Kidney epithelial cell (primary cell): ENCODE measurements around the gene PARN. TPM values are rescaled to one million over a fixed set of nuclear protein-coding genes. Genes with fewer than 3 reads are reported as not detected.
A peak's percentile ranks its signal among the peaks of the same experiment; 100 is the strongest.
"Not testable (repeated sequence)": the region's sequence is repeated elsewhere in the genome, so short reads cannot be mapped to it uniquely, and the experiment has no call there.

Experiments used
- DNase-seq: peaks from one replicate; pipeline ENCODE4 v3.0.0-alpha.2; 2010; ENCODE audit warnings: low read depth
- H3K27me3 ChIP-seq: 2 replicates; pipeline ENCODE4 v1.6.0; 2011; ENCODE audit warnings: low read length; ENCODE audit not compliant: control insufficient read depth, insufficient read depth
- H3K36me3 ChIP-seq: 2 replicates; pipeline ENCODE4 v1.5.1; 2011; ENCODE audit warnings: low read length; ENCODE audit not compliant: control insufficient read depth, insufficient read depth
- H3K4me3 ChIP-seq: 2 replicates; pipeline ENCODE4 v1.5.1; 2011; ENCODE audit warnings: low read depth, mild to moderate bottlenecking, control low read depth, low read length
- CTCF ChIP-seq: IDR thresholded peaks from 2 replicates; pipeline ENCODE4 v1.5.1; 2011; ENCODE audit warnings: mild to moderate bottlenecking, moderate library complexity, low read length, control low read depth, inconsistent platforms; ENCODE audit not compliant: insufficient read depth, poor library complexity, severe bottlenecking
- total RNA-seq: library from RNA; depleted of rRNA; stranded (reverse); fragments of >200 nt; gene quantifications from 2 replicates; pipeline ENCODE4 v1.2.3, GENCODE V29; 2015

The PARN gene
- total RNA-seq, 1 donor from 2014 or later = 28.0 TPM

DNA sequence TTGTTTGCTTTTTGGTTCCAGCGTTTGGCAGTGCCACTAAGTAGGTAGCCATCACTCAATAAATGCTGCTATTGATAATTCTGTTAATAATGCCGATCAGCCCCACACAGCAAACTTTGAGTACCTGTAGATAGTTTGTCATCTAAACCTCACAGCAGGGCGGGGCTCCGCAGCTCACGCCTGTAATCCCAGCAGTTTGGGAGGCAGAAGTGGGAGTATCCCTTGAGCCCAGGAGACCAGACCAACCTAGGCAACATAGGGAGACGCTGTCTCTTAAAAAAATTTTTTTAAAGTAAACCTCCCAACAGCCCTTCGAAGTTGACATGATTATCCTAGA is 4.3 kb upstream of the PARN start:
- peak overlapping the region; percentile 97 for H3K4me3 ChIP-seq
- no peaks in the 10 kb centered on the region for H3K27me3 ChIP-seq
- H3K36me3 ChIP-seq = no peaks in the 10 kb centered on the region
- TF ChIP-seq CTCF = no peak
- no peak for DNase-seq

GRCh38 chr16:14632693-14633569 is 2.9 kb upstream of the PARN start, which contains the start of gene BFAR:
Gene BFAR (plus strand): TSS chr16:14632951. CDS start chr16:14644347, 11,396 bp downstream.
- peak; percentile 72 for DNase-seq
- no peaks in the 10 kb centered on the region for H3K27me3 ChIP-seq
- peak within 1 kb of the TSS; percentile 97 for H3K4me3 ChIP-seq
- H3K36me3 ChIP-seq = no peaks in the 10 kb centered on the region
- no peak for TF ChIP-seq CTCF

DNA sequence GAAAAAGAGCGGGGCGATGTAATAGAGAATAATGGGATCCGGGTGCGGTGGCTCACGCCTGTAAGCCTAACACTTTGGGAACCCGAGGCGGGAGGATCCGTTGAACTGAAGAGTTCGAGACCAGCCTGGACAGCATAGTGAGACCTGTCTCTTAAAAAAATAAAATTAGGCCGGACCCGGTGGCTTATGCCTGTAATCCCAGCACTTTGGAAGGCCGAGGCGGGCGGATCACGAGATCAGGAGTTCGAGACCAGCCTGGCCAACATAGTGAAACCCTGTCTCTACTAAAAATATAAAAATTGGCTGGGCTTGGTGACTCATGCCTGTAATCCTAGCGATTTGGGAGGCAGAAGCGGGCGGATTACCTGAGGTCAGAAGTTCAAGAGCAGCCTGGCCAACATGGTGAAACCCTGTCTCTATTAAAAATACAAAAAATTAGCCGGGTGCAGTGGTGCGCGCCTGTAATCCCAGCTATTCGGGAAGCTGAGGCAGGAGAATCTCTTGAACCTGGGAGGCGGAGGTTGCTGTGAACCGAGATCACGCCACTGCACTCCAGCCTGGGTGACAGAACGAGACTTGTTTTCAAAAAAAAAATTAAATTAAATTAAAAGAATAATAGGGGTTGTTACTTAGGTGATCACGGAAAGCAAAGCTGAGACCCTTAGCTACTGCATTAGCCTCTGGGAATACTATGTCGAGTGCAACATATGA is 715 bp upstream of the PARN start:
- DNase-seq, H3K36me3 ChIP-seq, H3K4me3 ChIP-seq, H3K27me3 ChIP-seq: not testable (repeated sequence)

DNA sequence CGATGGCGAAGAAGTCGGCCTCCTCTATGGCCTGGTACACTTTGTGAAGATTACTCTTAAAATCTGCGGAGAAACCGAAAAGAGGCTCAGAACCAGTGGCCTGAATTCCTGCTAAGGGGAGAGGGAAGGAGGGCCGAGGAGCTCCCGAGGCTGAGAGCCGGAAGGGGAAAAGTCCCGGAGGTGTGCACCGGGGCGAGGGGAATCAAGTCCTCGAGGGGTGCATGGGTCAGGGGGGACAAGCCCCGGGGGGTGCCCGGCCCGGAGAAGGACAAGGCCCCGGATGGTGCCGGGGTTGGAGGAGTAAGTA is 495 bp downstream of the PARN start:
- Histone ChIP-seq H3K36me3 (no peaks in the 10 kb centered on the region), H3K27me3 (no peaks in the 10 kb centered on the region), H3K4me3 (peak overlapping the region; percentile 87)
- DNase-seq = no peak
- no peak for TF ChIP-seq CTCF

DNA sequence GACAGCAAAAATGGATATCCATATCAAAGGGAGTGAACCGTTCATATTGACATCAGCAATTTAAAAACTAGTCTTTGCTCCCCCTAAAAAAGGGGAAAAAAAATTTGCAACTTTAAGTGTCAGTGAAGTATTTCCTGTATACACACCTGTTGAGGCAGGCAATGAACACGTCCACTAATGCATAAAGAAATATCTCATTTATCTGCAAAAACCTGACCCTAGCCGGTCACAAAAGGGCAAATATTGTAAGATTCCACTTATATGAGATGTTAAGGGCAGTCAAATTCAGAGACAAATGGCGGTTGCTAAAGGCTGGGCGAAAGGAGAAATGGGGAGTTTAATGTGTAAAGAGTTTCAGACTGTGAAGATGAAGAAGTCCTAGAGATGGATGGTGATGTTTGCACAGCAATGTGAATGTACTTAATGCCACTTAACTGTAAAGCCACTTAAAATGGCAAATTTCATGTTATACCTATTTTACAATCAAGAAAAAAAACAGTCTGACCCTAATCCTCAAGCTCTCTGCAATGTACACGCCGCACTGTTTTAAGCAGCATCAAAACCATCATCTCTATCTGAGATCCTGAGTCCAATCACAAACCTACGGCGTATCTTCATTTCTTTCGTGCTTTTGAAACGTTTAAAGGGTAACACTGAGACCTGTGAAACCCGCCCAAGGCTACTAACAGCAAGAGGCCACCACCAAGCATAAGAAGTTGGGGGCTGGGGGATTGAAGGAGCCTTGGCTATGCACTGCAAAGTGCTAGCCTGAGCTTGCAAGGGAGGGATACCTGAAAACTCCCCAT is 1.1 kb downstream of the PARN start:
- H3K4me3 ChIP-seq = peak overlapping the region; percentile 87
- H3K27me3 ChIP-seq = no peaks in the 10 kb centered on the region
- no peak for DNase-seq
- H3K36me3 ChIP-seq = no peaks in the 10 kb centered on the region
- TF ChIP-seq CTCF = no peak

DNA sequence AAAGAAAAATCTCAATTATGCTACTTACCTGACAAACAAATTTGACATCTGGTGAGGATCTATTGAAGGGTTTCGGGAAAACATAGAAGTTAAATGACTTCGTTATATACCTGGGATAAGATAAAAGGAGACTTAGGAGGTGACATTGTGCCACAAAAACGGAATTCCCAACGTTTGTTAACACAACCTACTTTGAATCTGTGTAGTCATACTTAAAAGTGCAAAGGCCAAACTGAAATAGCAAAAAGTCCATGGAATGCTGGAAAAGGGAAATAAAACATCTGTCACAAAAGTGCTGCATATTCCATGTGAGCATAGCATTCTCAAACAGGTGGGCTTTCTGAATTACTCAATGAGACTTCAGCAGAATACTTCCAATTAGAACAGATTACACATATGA is 3.0 kb downstream of the PARN start:
- Histone ChIP-seq H3K36me3 (no peaks in the 10 kb centered on the region), H3K4me3 (no peak overlapping the region), H3K27me3 (no peaks in the 10 kb centered on the region)
- TF ChIP-seq CTCF = no peak
- DNase-seq = no peak
